HEK293 (cell line): Measurements from ENCODE around the gene EIF2B2.

ENCODE experiments used
- CTCF ChIA-PET: fragments of 350-600 bp; formaldehyde crosslinking; extraction: SDS; loops from one replicate; lab custom pipeline; 2021; ENCODE audit warnings: antibody characterized with exemption; lab: Yijun Ruan, JAX
- POLR2A ChIA-PET: fragments of 300-600 bp; formaldehyde crosslinking; extraction: SDS; loops from one replicate; lab custom pipeline; 2020; ENCODE audit warnings: antibody characterized with exemption, inconsistent platforms; lab: Yijun Ruan, JAX
- H3K27ac ChIP-seq: fragments of 200-500 bp; sonication (Bioruptor generic); 2 replicates; pipeline ENCODE4 v1.5.1; 2014; ENCODE audit warnings: low read depth, low read length, control low read depth, inconsistent platforms; ENCODE audit errors: extremely low read depth
- H3K36me3 ChIP-seq, 2 experiments: fragments of 200-500 bp in 1 of 2; sonication (Bioruptor generic) in 1 of 2; 1 replicate in 1 of 2; 2 replicates in 1 of 2; pipeline ENCODE4 v1.5.1; 2014 to 2017; ENCODE audit warnings: inconsistent platforms in 2 of 2, low read length in 2 of 2; ENCODE audit not compliant: control insufficient read depth in 2 of 2, insufficient read depth in 1 of 2
- H3K4me1 ChIP-seq: fragments of 200-500 bp; sonication (Bioruptor generic); 2 replicates; pipeline ENCODE4 v1.5.1; 2014; ENCODE audit warnings: mild to moderate bottlenecking, low read length, inconsistent platforms; ENCODE audit not compliant: control insufficient read depth, insufficient read depth
- H3K4me3 ChIP-seq: 2 replicates; pipeline ENCODE4 v1.5.1; 2011; ENCODE audit warnings: low read depth, mild to moderate bottlenecking, control low read depth, low read length, moderate library complexity
- H3K9me3 ChIP-seq: fragments of 200-500 bp; sonication (Bioruptor generic); 2 replicates; pipeline ENCODE4 v1.5.1; 2014; ENCODE audit warnings: low read depth, low read length, inconsistent platforms; ENCODE audit not compliant: control insufficient read depth, insufficient read depth
- BCL6B ChIP-seq: fragments of 450-650 bp; formaldehyde crosslinking; IDR thresholded peaks from 2 replicates; pipeline ENCODE4 v1.5.1; 2017; ENCODE audit warnings: missing biosample characterization, missing genetic modification characterization
- GLI4 ChIP-seq: fragments of 450-650 bp; formaldehyde crosslinking; IDR thresholded peaks from 2 replicates; pipeline ENCODE4 v1.5.1; 2016; ENCODE audit warnings: missing biosample characterization, missing genetic modification characterization
- KLF7 ChIP-seq: fragments of 450-650 bp; formaldehyde crosslinking; IDR thresholded peaks from 2 replicates; pipeline ENCODE4 v1.5.1; 2016; ENCODE audit warnings: missing biosample characterization, missing genetic modification characterization, borderline replicate concordance
- KLF9 ChIP-seq: fragments of 450-650 bp; formaldehyde crosslinking; IDR thresholded peaks from 2 replicates; pipeline ENCODE4 v1.5.1; 2016; ENCODE audit warnings: missing biosample characterization, missing genetic modification characterization, low read depth
- MYNN ChIP-seq: fragments of 450-650 bp; formaldehyde crosslinking; IDR thresholded peaks from 2 replicates; pipeline ENCODE4 v1.5.1; 2016; ENCODE audit warnings: missing biosample characterization, missing genetic modification characterization, borderline replicate concordance
- MZF1 ChIP-seq: fragments of 450-650 bp; formaldehyde crosslinking; IDR thresholded peaks from 2 replicates; pipeline ENCODE4 v1.5.1; 2017; ENCODE audit warnings: missing biosample characterization, missing genetic modification characterization, borderline replicate concordance
- SALL2 ChIP-seq: fragments of 450-650 bp; formaldehyde crosslinking; IDR thresholded peaks from 2 replicates; pipeline ENCODE4 v1.5.0; 2017; ENCODE audit warnings: missing biosample characterization, mild to moderate bottlenecking, missing genetic modification characterization, borderline replicate concordance
- SETDB1 ChIP-seq: IDR thresholded peaks from one replicate; pipeline ENCODE4 v1.6.1; 2017; ENCODE audit warnings: mild to moderate bottlenecking, low read length, moderate library complexity, mixed read lengths; ENCODE audit not compliant: insufficient read length
- ZBTB20 ChIP-seq: fragments of 450-650 bp; formaldehyde crosslinking; IDR thresholded peaks from 2 replicates; pipeline ENCODE4 v1.5.1; 2016; ENCODE audit warnings: missing biosample characterization, missing genetic modification characterization
- ZBTB48 ChIP-seq: fragments of 450-650 bp; formaldehyde crosslinking; IDR thresholded peaks from 2 replicates; pipeline ENCODE4 v1.5.1; 2016; ENCODE audit warnings: missing biosample characterization, missing genetic modification characterization
- ZBTB7A ChIP-seq: fragments of 450-650 bp; formaldehyde crosslinking; IDR thresholded peaks from 2 replicates; pipeline ENCODE4 v1.5.1; 2016; ENCODE audit warnings: low read depth, missing biosample characterization, missing genetic modification characterization
- ZFP3 ChIP-seq: fragments of 450-650 bp; formaldehyde crosslinking; IDR thresholded peaks from 2 replicates; pipeline ENCODE4 v1.5.1; 2016; ENCODE audit warnings: low read depth, missing biosample characterization, missing genetic modification characterization
- ZFP69B ChIP-seq: fragments of 450-650 bp; formaldehyde crosslinking; IDR thresholded peaks from 2 replicates; pipeline ENCODE4 v1.5.1; 2016; ENCODE audit warnings: missing biosample characterization, missing genetic modification characterization
- ZIC2 ChIP-seq: fragments of 450-650 bp; formaldehyde crosslinking; IDR thresholded peaks from 2 replicates; pipeline ENCODE4 v1.5.1; 2016; ENCODE audit warnings: missing biosample characterization, missing genetic modification characterization
- ZNF148 ChIP-seq: fragments of 450-650 bp; formaldehyde crosslinking; IDR thresholded peaks from 2 replicates; pipeline ENCODE4 v1.5.0; 2017; ENCODE audit warnings: missing biosample characterization, missing genetic modification characterization, borderline replicate concordance
- ZNF239 ChIP-seq: fragments of 450-650 bp; formaldehyde crosslinking; IDR thresholded peaks from 2 replicates; pipeline ENCODE4 v1.5.1; 2016; ENCODE audit warnings: missing biosample characterization, missing genetic modification characterization
- ZNF248 ChIP-seq: fragments of 450-650 bp; formaldehyde crosslinking; IDR thresholded peaks from 2 replicates; pipeline ENCODE4 v1.5.1; 2017; ENCODE audit warnings: missing biosample characterization, missing genetic modification characterization
- ZNF302 ChIP-seq: fragments of 450-650 bp; formaldehyde crosslinking; IDR thresholded peaks from 2 replicates; pipeline ENCODE4 v1.5.1; 2016; ENCODE audit warnings: missing biosample characterization, missing genetic modification characterization, low read depth
- ZNF324 ChIP-seq: fragments of 450-650 bp; formaldehyde crosslinking; IDR thresholded peaks from 2 replicates; pipeline ENCODE4 v1.5.1; 2016; ENCODE audit warnings: missing biosample characterization, missing genetic modification characterization
- ZNF341 ChIP-seq: fragments of 450-650 bp; formaldehyde crosslinking; IDR thresholded peaks from 2 replicates; pipeline ENCODE4; 2016; ENCODE audit warnings: low read depth, missing biosample characterization, missing genetic modification characterization
- ZNF350 ChIP-seq: fragments of 450-650 bp; formaldehyde crosslinking; IDR thresholded peaks from 2 replicates; pipeline ENCODE4 v1.5.0; 2017; ENCODE audit warnings: missing biosample characterization, mild to moderate bottlenecking, missing genetic modification characterization
- ZNF488 ChIP-seq: fragments of 450-650 bp; formaldehyde crosslinking; IDR thresholded peaks from 2 replicates; pipeline ENCODE4 v1.5.1; 2016; ENCODE audit warnings: missing biosample characterization, missing genetic modification characterization
- ZNF514 ChIP-seq: fragments of 450-650 bp; formaldehyde crosslinking; IDR thresholded peaks from 2 replicates; pipeline ENCODE4 v1.5.1; 2016; ENCODE audit warnings: missing biosample characterization, missing genetic modification characterization
- ZNF544 ChIP-seq: fragments of 450-650 bp; formaldehyde crosslinking; IDR thresholded peaks from 2 replicates; pipeline ENCODE4 v1.5.0; 2017; ENCODE audit warnings: missing biosample characterization, missing genetic modification characterization
- ZNF626 ChIP-seq: fragments of 450-650 bp; sonication (Bioruptor Pico); formaldehyde crosslinking; IDR thresholded peaks from 2 replicates; pipeline ENCODE4 v1.5.1; 2018; ENCODE audit warnings: missing biosample characterization, missing genetic modification characterization, inconsistent platforms
- ZNF791 ChIP-seq: fragments of 450-650 bp; formaldehyde crosslinking; IDR thresholded peaks from 2 replicates; pipeline ENCODE4 v1.5.1; 2016; ENCODE audit warnings: missing biosample characterization, missing genetic modification characterization

The EIF2B2 gene

GRCh38 chr14:74980398-74980730, 22.4 kb upstream of the EIF2B2 start:
- Histone ChIP-seq H3K9me3 (no peaks in the 10 kb centered on the region), H3K36me3 (no peaks in the 10 kb centered on the region), H3K27ac (no peak overlapping the region), H3K4me3 (no peak overlapping the region), H3K4me1 (no peaks in the 10 kb centered on the region; the same call in 1 of the 2 replicates)
- POLR2A ChIA-PET = interaction anchor here (0.6 to 0.7 kb wide), 2 partner anchors 25 to 200 kb away, joined by 3 read pairs; partner anchors contain the start of gene PGF
- CTCF ChIA-PET = no interaction called here
- TF ChIP-seq ZBTB7A (tag by site-specific recombination) (no peak), ZFP69B (tag by site-specific recombination) (no peak), KLF9 (no peak), ZNF488 (tag by site-specific recombination) (no peak), MYNN (tag by site-specific recombination) (no peak)

- Histone ChIP-seq H3K36me3 (no peaks in the 10 kb centered on the region), H3K9me3 (no peaks in the 10 kb centered on the region), H3K4me3 (no peak overlapping the region), H3K4me1 (no peaks in the 10 kb centered on the region; the same call in 1 of the 2 replicates), H3K27ac (no peak overlapping the region)
- ChIA-PET CTCF (no interaction called here), POLR2A (interaction anchor here (0.6 to 0.7 kb wide), 3 partner anchors 26 to 200 kb away, joined by 3 to 4 read pairs (median 3); partner anchors contain the start of gene PGF)
- TF ChIP-seq ZIC2 (tag by site-specific recombination) = peak; percentile 70
- no peak for TF ChIP-seq ZBTB20 (tag by site-specific recombination)
- TF ChIP-seq ZNF148 (tag by site-specific recombination) = no peak
- TF ChIP-seq ZNF302 (tag by site-specific recombination) = no peak
- TF ChIP-seq ZNF626 = no peak
- TF ChIP-seq ZNF350 = no peak
- TF ChIP-seq ZNF514 = no peak
- TF ChIP-seq ZNF791 (tag by site-specific recombination) = no peak
- TF ChIP-seq, all 188 proteins: peak for 1
Measured at GRCh38 chr14:74980731-74981461, 21.8 kb upstream of the EIF2B2 start.

GRCh38 chr14:74981462-74981782, 21.3 kb upstream of the EIF2B2 start:
- ChIA-PET CTCF (interaction anchor here (0.6 kb wide), 1 partner anchor 321 kb away, joined by 3 read pairs; no protein-coding TSS in a partner anchor), POLR2A (interaction anchor here (0.6 kb wide), 1 partner anchor 58 kb away, joined by 4 read pairs; no protein-coding TSS in a partner anchor)
- Histone ChIP-seq H3K27ac (no peak overlapping the region), H3K4me3 (no peak overlapping the region), H3K36me3 (no peaks in the 10 kb centered on the region), H3K4me1 (no peaks in the 10 kb centered on the region; the same call in 1 of the 2 replicates), H3K9me3 (no peaks in the 10 kb centered on the region)
- TF ChIP-seq ZNF544 (tag by site-specific recombination) (no peak), MZF1 (tag by site-specific recombination) (no peak), GLI4 (no peak), SALL2 (tag by site-specific recombination) (no peak), ZNF341 (tag by site-specific recombination) (no peak), ZNF324 (no peak), ZBTB48 (no peak), ZNF239 (tag by site-specific recombination) (no peak), SETDB1 (no peak), ZNF248 (tag by site-specific recombination) (no peak), BCL6B (tag by site-specific recombination) (no peak), KLF7 (tag by site-specific recombination) (no peak), ZFP3 (tag by site-specific recombination) (no peak)
